Measurements from ENCODE around the gene COX4I2.

Gene COX4I2

GRCh38 chr20:31677553-31678260, 40.0 kb downstream of the COX4I2 start:
- no peak for DNase-seq (ENCODE audit: low read depth, low spot score)
- in situ Hi-C loops (cut with HindIII; ENCODE audit: low sequenced_read_pairs) = no loop called here
- H3K4me3 ChIP-seq (ENCODE audit: low read depth, low read length) = no peak overlapping the region
- TF ChIP-seq CTCF (IDR thresholded peaks at IDR 0.05; ENCODE audit: low read depth, low read length) = no peak

- in situ Hi-C loops (cut with HindIII; ENCODE audit: low sequenced_read_pairs) = no loop called here
- TF ChIP-seq CTCF (IDR thresholded peaks at IDR 0.05; ENCODE audit: low read depth, low read length) = no peak
- no peak for DNase-seq (ENCODE audit: low read depth, low spot score)
- H3K4me3 ChIP-seq (ENCODE audit: low read depth, low read length) = no peak overlapping the region
These were observed 41.0 kb downstream of the COX4I2 start for GRCh38 chr20:31678389-31679356.

- in situ Hi-C loops (cut with HindIII; ENCODE audit: low sequenced_read_pairs) = no loop called here
- no peak for TF ChIP-seq CTCF (IDR thresholded peaks at IDR 0.05; ENCODE audit: low read depth, low read length)
- no peak overlapping the region for H3K4me3 ChIP-seq (ENCODE audit: low read depth, low read length)
- no peak for DNase-seq (ENCODE audit: low read depth, low spot score)
These were observed 41.9 kb downstream of the COX4I2 start for GRCh38 chr20:31679357-31680285.

GRCh38 chr20:31680286-31681127, 42.8 kb downstream of the COX4I2 start:
- TF ChIP-seq CTCF (IDR thresholded peaks at IDR 0.05; ENCODE audit: low read depth, low read length) = no peak
- DNase-seq (ENCODE audit: low read depth, low spot score) = no peak
- in situ Hi-C loops (cut with HindIII; ENCODE audit: low sequenced_read_pairs) = no loop called here

GRCh38 chr20:31681128-31681727, 43.5 kb downstream of the COX4I2 start:
- H3K4me3 ChIP-seq (ENCODE audit: low read depth, low read length) = no peak overlapping the region
- in situ Hi-C loops (cut with HindIII; ENCODE audit: low sequenced_read_pairs) = no loop called here
- DNase-seq (ENCODE audit: low read depth, low spot score) = no peak
- TF ChIP-seq CTCF (IDR thresholded peaks at IDR 0.05; ENCODE audit: low read depth, low read length) = no peak

More at GRCh38 chr20:31680286-31681127, 42.8 kb downstream of the COX4I2 start:
- no peak overlapping the region for H3K4me3 ChIP-seq (ENCODE audit: low read depth, low read length)
